CD4-positive, alpha-beta T cell (primary cell): Measurements from ENCODE around the gene SOX5. TPM values are rescaled to one million over a fixed set of nuclear protein-coding genes. Genes with fewer than 3 reads are reported as not detected.

Source experiments
- ATAC-seq: fragments of 200-7000 bp; cut with Tn5 transposase; one replicate; pipeline ENCODE4 v1.10.0; 2022; ENCODE audit warnings: mild to moderate bottlenecking; ENCODE audit not compliant: poor library complexity
- CTCF ChIA-PET: fragments of 350-600 bp; sonication (Branson Sonifier 250); formaldehyde crosslinking; loops from one replicate; lab custom pipeline; 2021; ENCODE audit warnings: antibody characterized with exemption, inconsistent platforms; lab: Charles Lee
- POLR2A ChIA-PET: fragments of 350-600 bp; sonication (Branson Sonifier 250); formaldehyde crosslinking; loops from one replicate; lab custom pipeline; 2021; ENCODE audit warnings: antibody characterized with exemption, inconsistent platforms; lab: Charles Lee
- DNase-seq, 14 experiments: peaks; one replicate each; pipeline ENCODE4 v3.0.0-alpha.2; 2013 to 2020; ENCODE audit warnings: mixed read lengths in 2 of 14
- H3K27ac ChIP-seq, 2 donors: one replicate each; pipeline versions ENCODE4 v1.5.1 to v1.7.0; 2013; ENCODE audit warnings: low read length in 2 of 2, low read depth in 1 of 2, mild to moderate bottlenecking in 1 of 2
- H3K27me3 ChIP-seq, 2 experiments: 1 replicate in 1 of 2; 2 replicates in 1 of 2; pipeline versions ENCODE4 v1.6.1 to v1.7.0; 2013; ENCODE audit warnings: low read length in 2 of 2, control low read depth in 1 of 2, mild to moderate bottlenecking in 1 of 2, moderate library complexity in 1 of 2; ENCODE audit not compliant: insufficient read depth in 2 of 2, control insufficient read depth in 1 of 2
- H3K36me3 ChIP-seq: one replicate; pipeline ENCODE4 v1.6.1; 2013; ENCODE audit warnings: low read length, control low read depth; ENCODE audit not compliant: insufficient read depth
- H3K4me1 ChIP-seq: one replicate; pipeline ENCODE4 v1.6.1; 2013; ENCODE audit warnings: low read length, control low read depth; ENCODE audit not compliant: insufficient read depth
- H3K4me3 ChIP-seq: one replicate; pipeline ENCODE4 v1.5.1; 2013; ENCODE audit warnings: mild to moderate bottlenecking, low read length, moderate library complexity
- H3K9me3 ChIP-seq, 2 experiments: 1 replicate in 1 of 2; 2 replicates in 1 of 2; pipeline versions ENCODE4 v1.6.1 to v1.7.0; 2013; ENCODE audit warnings: low read length in 2 of 2, mild to moderate bottlenecking in 2 of 2, control low read depth in 1 of 2, moderate library complexity in 1 of 2; ENCODE audit not compliant: control insufficient read depth in 1 of 2, insufficient read depth in 1 of 2
- H3K27ac Mint-ChIP-seq: one replicate; pipeline ENCODE4 v1.8.0; 2020; ENCODE audit warnings: mixed read lengths
- H3K27me3 Mint-ChIP-seq: one replicate; pipeline ENCODE4 v1.8.0; 2021; ENCODE audit warnings: mixed read lengths
- H3K36me3 Mint-ChIP-seq: one replicate; pipeline ENCODE4 v1.8.0; 2021; ENCODE audit warnings: low read depth, mixed read lengths
- H3K4me1 Mint-ChIP-seq: one replicate; pipeline ENCODE4 v1.8.0; 2021; ENCODE audit warnings: low read depth, mixed read lengths
- H3K4me3 Mint-ChIP-seq: one replicate; pipeline ENCODE4 v1.8.0; 2020; ENCODE audit warnings: mild to moderate bottlenecking, mixed read lengths
- H3K9me3 Mint-ChIP-seq: one replicate; pipeline ENCODE4 v1.8.0; 2020; ENCODE audit warnings: mixed read lengths
- intact Hi-C, 2 experiments: fragments of 100-400 bp; cut with DNase I in 1 of 2; cut with micrococcal nuclease in 1 of 2; formaldehyde crosslinking; loops; one replicate each; pipeline versions ENCODE4 v1.15.1 to v1.9.0; 2023 to 2025; cut with DNase I, micrococcal nuclease
- total RNA-seq, 174 experiments: library from RNA in 2 of 174; stranded (reverse) in 2 of 174; gene quantifications; one replicate each; pipeline ENCODE4 v1.2.3 and lab custom pipeline; 2021 to 2026
- TF ChIP-seq, protein P1 (sequence below): fragments of 200-600 bp; IDR thresholded peaks from one replicate; pipeline ENCODE4 v1.8.0; 2022; ENCODE audit warnings: antibody characterized with exemption, mild to moderate bottlenecking

Gene SOX5
- total RNA-seq, 2 experiments from 2014 or later, result not detected

DNA sequence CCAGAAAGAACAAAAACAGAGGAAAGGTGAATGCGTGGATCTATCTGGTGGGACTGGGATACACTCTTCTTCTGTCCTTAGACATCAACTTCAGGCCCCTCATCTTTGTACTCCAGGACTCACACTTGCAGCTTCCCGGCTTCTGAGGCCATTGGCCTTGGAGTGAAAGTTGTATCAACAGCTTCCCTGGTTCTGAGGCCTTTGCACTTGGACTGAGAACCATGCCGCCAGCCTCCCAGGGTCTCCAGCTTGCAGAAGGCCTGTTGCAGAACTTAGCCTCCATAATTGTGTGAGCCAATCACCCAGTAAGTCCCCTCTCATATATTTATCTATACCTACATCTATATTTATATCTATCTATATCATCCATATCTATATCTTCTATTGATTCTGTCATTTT lies 218.4 kb downstream of the SOX5 start:
- CTCF ChIA-PET, result no interaction called here
- H3K36me3 ChIP-seq, result no peaks in the 10 kb centered on the region
- H3K36me3 Mint-ChIP-seq, result no peaks in the 10 kb centered on the region
- no peaks in the 10 kb centered on the region for H3K4me1 Mint-ChIP-seq
- no peak overlapping the region for H3K4me3 ChIP-seq
- intact Hi-C loops, result no loop called here
- H3K27ac ChIP-seq, result no peak overlapping the region
- POLR2A ChIA-PET, result no interaction called here
- peaks cover 2% of the 10 kb centered on the region for H3K9me3 Mint-ChIP-seq
- ATAC-seq (no peak), DNase-seq (no peak)
- no peak overlapping the region for H3K4me3 Mint-ChIP-seq
- no peak overlapping the region for H3K27ac Mint-ChIP-seq
- H3K4me1 ChIP-seq, result no peaks in the 10 kb centered on the region
- no peaks in the 10 kb centered on the region for H3K27me3 ChIP-seq
- TF ChIP-seq, protein P1, sequence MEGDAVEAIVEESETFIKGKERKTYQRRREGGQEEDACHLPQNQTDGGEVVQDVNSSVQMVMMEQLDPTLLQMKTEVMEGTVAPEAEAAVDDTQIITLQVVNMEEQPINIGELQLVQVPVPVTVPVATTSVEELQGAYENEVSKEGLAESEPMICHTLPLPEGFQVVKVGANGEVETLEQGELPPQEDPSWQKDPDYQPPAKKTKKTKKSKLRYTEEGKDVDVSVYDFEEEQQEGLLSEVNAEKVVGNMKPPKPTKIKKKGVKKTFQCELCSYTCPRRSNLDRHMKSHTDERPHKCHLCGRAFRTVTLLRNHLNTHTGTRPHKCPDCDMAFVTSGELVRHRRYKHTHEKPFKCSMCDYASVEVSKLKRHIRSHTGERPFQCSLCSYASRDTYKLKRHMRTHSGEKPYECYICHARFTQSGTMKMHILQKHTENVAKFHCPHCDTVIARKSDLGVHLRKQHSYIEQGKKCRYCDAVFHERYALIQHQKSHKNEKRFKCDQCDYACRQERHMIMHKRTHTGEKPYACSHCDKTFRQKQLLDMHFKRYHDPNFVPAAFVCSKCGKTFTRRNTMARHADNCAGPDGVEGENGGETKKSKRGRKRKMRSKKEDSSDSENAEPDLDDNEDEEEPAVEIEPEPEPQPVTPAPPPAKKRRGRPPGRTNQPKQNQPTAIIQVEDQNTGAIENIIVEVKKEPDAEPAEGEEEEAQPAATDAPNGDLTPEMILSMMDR, result no peak
- peaks cover 0 to 1% of the 10 kb centered on the region in 2 experiments for H3K9me3 ChIP-seq
- no peaks in the 10 kb centered on the region for H3K27me3 Mint-ChIP-seq

DNA sequence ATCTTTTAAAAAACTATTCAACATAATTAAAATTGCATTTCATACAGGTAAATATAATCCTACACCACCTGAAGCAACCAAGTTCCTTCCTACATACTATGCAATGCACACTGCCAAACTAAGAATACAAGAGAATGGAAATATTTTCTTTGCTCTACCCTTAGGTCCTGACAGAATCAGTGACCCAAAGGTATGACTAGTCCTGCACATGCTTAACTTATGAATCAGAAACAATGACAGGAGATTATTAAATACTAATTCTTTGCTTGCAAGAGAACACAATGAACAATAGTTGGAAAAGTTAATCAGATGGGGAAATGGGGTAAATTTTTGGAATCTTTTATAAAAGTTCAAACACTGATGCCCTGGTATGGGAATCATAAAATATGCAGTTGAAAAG lies 220.1 kb downstream of the SOX5 start:
- H3K27ac Mint-ChIP-seq, result no peak overlapping the region
- intact Hi-C loops, result no loop called here
- DNase-seq (no peak), ATAC-seq (no peak)
- no peaks in the 10 kb centered on the region for H3K27me3 Mint-ChIP-seq
- TF ChIP-seq, protein P1, result no peak
- no peaks in the 10 kb centered on the region for H3K4me1 ChIP-seq
- no peaks in the 10 kb centered on the region for H3K36me3 ChIP-seq
- no peaks in the 10 kb centered on the region for H3K4me1 Mint-ChIP-seq
- CTCF ChIA-PET, result no interaction called here
- H3K4me3 ChIP-seq, result no peak overlapping the region
- no peaks in the 10 kb centered on the region for H3K36me3 Mint-ChIP-seq
- no peak overlapping the region for H3K4me3 Mint-ChIP-seq
- H3K27ac ChIP-seq, result no peak overlapping the region
- no peaks in the 10 kb centered on the region for H3K27me3 ChIP-seq
- no peaks in the 10 kb centered on the region for H3K9me3 Mint-ChIP-seq
- no peaks in the 10 kb centered on the region for H3K9me3 ChIP-seq
- POLR2A ChIA-PET, result no interaction called here

DNA sequence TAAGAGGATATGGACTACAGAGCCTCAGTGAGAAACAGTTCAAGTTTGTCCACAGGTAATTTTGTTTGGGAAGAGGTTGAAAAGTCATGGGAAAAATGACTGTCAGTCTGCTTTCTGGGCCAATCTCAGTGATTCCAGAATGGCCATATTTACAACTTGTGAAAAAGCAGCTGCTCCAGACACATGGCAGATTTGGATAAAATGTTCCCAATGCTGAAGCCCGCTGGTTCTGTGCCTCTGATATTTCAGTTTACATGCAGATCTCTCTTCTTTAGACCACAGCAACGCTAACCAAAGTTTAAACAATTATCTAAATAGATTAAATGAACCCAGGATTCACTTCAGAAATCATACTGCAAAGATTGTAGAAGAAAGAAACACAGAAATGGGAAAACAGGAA lies 222.8 kb downstream of the SOX5 start:
- ATAC-seq (no peak), DNase-seq (no peak)
- Histone ChIP-seq H3K36me3 (no peaks in the 10 kb centered on the region), H3K27me3 (no peaks in the 10 kb centered on the region), H3K9me3 (no peaks in the 10 kb centered on the region), H3K4me3 (no peak overlapping the region), H3K27ac (no peak overlapping the region), H3K4me1 (no peaks in the 10 kb centered on the region)
- no peaks in the 10 kb centered on the region for H3K36me3 Mint-ChIP-seq
- TF ChIP-seq, protein P1, result no peak
- CTCF ChIA-PET, result no interaction called here
- no peaks in the 10 kb centered on the region for H3K4me1 Mint-ChIP-seq
- H3K27ac Mint-ChIP-seq, result no peak overlapping the region
- no peak overlapping the region for H3K4me3 Mint-ChIP-seq
- H3K9me3 Mint-ChIP-seq, result no peaks in the 10 kb centered on the region
- H3K27me3 Mint-ChIP-seq, result no peaks in the 10 kb centered on the region
- intact Hi-C loops, result no loop called here
- POLR2A ChIA-PET, result no interaction called here
